Fibroblast of skin of left biceps (primary cell): Measurements from ENCODE around the gene TRIM8.
"Not testable (repeated sequence)": the region's sequence is repeated elsewhere in the genome, so short reads cannot be mapped to it uniquely, and the experiment has no call there.

Experiments
- DNase-seq, 2 experiments: peaks; one replicate each; pipeline ENCODE4 v3.0.0-alpha.2; 2013; ENCODE audit warnings: low read depth in 2 of 2

Gene TRIM8

GRCh38 chr10:102695401-102695800 is 51.1 kb downstream of the TRIM8 start:
- not testable (repeated sequence) for DNase-seq

- no peak for DNase-seq
These were observed 52.5 kb downstream of the TRIM8 start for GRCh38 chr10:102696736-102697135.

GRCh38 chr10:102698894-102699293 is 54.6 kb downstream of the TRIM8 start:
- DNase-seq: no peak

GRCh38 chr10:102701272-102701671 is 57.0 kb downstream of the TRIM8 start:
- DNase-seq: no peak

GRCh38 chr10:102701796-102702195 is 57.5 kb downstream of the TRIM8 start:
- DNase-seq: no peak

- DNase-seq: no peak
These were observed 58.5 kb downstream of the TRIM8 start for GRCh38 chr10:102702742-102703141.

- DNase-seq: peak; percentile 60 to 62
These were observed 60.6 kb downstream of the TRIM8 start for GRCh38 chr10:102704915-102705314.

- no peak for DNase-seq
These were observed 61.3 kb downstream of the TRIM8 start for GRCh38 chr10:102705531-102705930.
